Stomach (tissue), 4 donors: ENCODE data around the gene TUBGCP5.

Source experiments
- CTCF ChIP-seq, 7 experiments: fragments of 450-650 bp in 4 of 7; fragments of 200-600 bp in 3 of 7; sonication (generic) in 3 of 7; IDR thresholded peaks; one replicate each; pipeline ENCODE4 v1.5.1; 2016 to 2019; ENCODE audit warnings: antibody characterized with exemption in 7 of 7, control low read depth in 2 of 7, mild to moderate bottlenecking in 1 of 7
- EP300 ChIP-seq: sonication (generic); formaldehyde crosslinking; IDR thresholded peaks from one replicate; pipeline ENCODE4 v1.6.1; 2017; ENCODE audit warnings: antibody characterized with exemption
- POLR2A ChIP-seq, 4 donors: fragments of 450-650 bp; IDR thresholded peaks; one replicate each; pipeline ENCODE4 v1.6.1; 2016; ENCODE audit warnings: antibody characterized with exemption in 4 of 4, control low read depth in 2 of 4, mild to moderate bottlenecking in 1 of 4, moderate library complexity in 1 of 4
- POLR2AphosphoS5 ChIP-seq, 3 donors: sonication (generic); formaldehyde crosslinking; IDR thresholded peaks; one replicate each; pipeline ENCODE4 v1.6.1; 2016; ENCODE audit warnings: antibody characterized with exemption in 3 of 3

- no peak for TF ChIP-seq CTCF (IDR thresholded peaks at IDR 0.05)
- no peak for TF ChIP-seq POLR2A (IDR thresholded peaks at IDR 0.05)
- no peak for TF ChIP-seq EP300
- no peak for TF ChIP-seq POLR2AphosphoS5 (IDR thresholded peaks at IDR 0.05)
Measured at GRCh38 chr15:23072633-23073032, 33.3 kb upstream of the TUBGCP5 start.
